RPMI8226 (cell line): ENCODE data around the gene CACNA2D4.

Source experiments
- DNase-seq: peaks from one replicate; pipeline ENCODE4 v3.0.0-alpha.2; 2015

CACNA2D4 gene

DNA sequence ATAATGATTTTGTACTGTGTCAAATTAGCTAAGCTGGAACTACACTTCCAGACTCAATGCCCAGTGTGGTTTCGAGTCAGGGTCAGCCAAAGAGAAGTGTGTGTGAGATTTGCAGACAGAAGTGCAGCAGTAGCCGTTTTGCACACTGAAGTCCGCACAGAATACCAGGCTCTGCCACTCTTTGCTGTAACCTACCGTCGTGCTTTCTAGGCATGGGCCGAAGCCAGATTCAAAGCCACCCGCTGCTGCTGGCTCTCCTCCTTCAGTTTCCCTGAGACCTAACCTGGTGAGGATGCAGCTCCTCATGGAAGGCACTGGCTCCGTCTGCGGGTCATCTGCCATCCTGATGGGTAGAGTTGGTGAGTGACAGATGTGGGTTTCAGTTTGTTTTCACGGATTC, 49.3 kb downstream of the CACNA2D4 start:
- no peak for DNase-seq

DNA sequence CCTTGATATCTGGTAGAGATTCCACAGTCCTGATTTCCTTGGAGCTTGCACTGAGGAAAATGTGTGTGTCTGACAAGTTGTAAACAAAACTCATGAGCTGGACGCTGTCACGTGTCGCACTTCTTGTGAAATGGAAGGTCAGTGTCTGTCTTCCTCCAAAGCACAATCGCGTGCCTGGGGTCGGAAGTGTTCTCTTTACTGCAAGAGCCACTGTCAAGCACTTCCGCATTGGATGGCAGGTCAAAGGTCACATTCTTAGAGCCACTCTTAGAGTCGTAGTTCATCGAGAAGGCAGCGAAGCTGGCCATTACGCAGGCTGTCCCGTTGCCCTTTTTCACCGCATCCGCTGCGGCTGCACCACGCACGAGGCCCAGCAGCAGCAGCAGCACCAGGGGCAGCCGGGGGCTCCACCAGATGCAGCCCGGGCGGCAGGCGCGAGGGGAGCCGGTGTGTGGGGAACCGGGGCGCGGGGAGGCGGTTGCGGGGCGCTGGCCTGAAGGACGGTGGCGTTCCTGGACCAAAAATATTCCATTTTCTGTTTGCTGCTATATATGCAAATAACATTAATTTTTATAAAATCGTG, 53.1 kb downstream of the CACNA2D4 start:
- DNase-seq, result no peak

DNA sequence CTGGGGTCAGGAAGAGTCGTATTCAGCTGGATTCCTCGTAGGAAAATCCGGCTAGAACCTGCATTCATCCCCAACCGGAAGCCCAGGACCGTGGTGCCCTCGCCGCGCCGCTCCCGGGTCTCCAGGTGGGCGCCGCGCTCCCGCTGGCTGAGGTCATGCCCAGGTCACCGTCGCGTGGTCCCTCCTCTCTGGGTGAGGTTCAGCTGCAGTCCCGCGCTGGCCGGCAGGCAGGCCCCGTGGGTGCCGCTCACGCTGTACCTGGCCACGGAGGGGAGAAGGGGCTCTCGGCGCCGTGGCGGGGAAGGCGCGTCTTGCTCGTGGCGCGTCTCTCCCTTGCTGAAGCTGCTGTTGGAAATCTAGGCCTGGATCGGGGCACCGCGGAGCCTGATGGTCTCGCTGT, 53.6 kb downstream of the CACNA2D4 start:
- DNase-seq, result no peak

DNA sequence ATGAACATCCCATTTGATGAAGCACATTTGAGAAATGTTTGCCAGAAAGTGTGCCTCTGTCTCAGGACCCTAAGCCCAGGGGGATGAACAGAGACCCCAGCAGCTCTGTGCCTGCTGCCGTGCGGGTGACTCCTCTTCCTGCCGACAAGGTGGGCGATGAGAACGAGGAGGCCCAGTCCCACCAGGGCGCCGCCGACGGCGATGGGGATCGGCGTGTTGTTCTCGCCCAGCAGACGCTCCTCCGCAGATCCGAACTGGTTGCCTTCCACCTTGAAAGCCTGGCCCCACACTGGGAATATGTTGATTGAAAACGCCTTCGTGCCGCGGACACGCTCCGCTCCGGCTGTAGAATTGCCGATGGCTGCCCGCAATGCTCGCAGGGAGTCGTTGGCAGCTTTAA, 54.0 kb downstream of the CACNA2D4 start:
- no peak for DNase-seq

DNA sequence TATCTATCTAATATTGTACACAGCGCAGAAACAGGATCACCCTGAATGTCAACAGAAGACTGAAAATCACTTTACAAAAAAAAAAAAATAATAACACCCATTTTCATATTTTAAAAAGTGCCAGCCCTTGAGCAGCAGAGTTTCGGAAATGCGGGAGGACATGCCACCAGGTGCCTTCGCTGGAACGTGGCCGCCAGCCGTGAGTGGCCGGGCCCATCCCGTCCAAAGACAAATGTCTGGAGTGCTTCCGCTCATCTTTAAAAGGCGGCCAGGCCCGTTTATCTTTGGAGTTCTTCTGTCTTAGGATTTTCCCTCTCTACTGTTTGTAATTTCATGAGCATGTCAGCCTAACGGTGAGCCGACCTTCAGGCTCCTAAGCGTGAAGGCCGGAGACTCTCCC, 54.6 kb downstream of the CACNA2D4 start:
- DNase-seq, result no peak

DNA sequence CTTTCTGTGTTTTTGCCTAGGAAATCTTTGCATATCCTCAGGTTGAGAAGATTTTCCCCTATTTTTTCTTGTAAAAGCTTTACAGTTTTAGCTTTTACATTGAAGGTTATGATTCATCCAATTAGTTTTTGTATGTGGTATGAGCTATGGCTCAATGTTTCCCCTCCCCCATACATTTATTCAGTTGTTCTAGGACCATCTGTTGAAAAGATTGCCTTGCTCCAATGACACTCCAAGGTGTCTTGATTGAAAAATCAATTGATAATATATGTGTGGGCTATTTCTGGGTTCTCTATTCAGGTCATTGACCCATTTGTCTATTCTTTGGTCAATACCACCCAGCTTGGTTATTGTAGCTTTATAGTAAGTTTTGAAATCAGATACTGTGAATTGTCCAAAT, 55.5 kb downstream of the CACNA2D4 start:
- DNase-seq, result no peak

DNA sequence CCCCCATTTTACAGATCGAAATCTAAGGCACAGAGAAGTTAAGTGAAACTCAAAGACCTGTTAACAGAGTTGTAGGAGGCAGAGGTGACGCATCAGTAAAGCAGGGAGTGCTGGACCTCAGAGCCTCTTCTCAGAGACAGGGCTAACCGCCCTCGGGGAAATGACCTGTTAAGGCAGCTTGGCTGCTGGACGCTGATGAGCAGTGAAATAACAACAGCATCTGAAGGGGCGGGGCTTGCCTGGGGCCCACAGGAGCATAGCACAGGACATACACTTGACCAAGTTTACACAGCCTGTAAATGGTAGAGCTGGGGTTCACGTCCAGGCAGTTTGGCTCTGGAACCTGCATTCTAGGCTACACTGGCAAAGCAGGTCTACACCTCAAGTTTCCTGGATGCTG, 58.8 kb downstream of the CACNA2D4 start:
- no peak for DNase-seq

DNA sequence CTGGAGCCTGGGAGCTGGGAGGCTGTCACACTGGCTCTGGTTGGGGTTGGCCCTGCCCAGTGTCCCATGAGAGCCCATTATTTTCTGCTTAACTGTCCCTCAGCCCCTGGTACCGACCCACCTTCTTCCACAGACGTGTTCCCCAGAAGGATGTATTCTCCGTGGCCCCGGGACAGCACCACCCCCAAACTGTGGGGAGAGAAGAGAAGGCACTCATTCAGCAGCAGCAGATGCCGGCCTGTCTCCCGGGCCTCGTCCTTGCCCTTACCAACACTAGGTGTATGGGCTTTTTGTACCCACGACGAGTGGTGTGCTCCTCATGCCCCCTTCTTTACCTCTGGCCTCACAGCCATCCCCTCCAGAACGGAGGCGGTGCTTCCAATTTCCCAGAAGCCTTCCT, 60.0 kb downstream of the CACNA2D4 start:
- DNase-seq, result no peak

DNA sequence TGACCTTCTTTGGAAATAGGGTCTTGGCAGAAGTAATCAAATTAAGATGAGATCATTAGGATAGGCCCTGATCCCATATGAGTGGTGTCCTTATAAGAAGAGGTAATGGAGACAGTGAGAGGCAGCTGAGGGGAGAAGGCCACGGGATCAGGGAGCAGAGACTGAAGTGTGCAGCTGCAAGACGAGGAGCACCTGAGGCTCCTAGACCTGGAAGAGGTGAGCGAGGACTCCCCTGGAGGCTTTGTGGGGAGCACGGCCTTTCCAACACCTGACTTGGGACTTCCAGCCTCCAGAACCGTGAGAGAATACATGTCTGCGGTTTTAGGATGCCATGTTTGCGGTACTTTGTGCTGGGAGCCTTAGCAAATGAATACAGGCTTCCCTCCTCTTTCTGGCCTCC, 60.6 kb downstream of the CACNA2D4 start:
- no peak for DNase-seq

DNA sequence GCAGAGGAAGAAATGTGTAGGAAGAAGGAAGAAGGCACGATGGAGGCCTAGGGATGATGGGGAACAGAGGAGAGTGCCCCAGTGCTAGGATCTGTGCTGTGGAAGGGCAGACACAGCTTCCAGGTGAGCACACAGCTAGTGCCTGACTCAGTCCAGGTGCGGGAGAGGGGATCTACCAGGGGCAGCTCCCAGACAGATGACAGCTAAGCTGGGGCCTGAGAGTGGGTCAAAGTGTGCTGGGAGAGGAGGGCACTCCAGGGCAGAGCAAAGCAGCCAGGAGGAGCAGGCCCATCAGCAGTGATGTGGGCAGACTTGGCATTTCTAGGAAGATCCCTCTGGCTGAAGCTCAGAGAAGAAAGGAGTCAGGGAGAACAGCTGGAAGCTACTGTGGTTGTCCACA, 61.4 kb downstream of the CACNA2D4 start:
- no peak for DNase-seq

DNA sequence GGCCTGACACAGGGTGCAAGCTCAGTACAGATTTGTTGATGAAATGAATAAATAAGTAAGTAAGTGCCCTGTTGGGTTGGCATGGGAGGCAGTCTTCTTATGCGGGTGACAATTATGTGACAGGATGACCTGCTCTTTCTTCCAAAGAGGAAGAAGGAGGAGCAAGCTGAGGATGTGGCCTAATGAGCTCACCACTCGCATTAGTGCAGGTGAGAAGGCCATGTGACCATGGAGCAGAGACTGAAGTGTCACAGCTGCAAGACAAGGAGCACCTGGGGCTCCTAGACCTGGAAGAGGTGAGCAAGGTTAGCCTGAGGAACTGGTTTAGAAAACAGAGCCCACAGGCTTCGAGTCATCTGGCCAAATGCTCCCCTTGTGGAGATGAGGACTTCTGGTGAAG, 63.2 kb downstream of the CACNA2D4 start:
- no peak for DNase-seq

DNA sequence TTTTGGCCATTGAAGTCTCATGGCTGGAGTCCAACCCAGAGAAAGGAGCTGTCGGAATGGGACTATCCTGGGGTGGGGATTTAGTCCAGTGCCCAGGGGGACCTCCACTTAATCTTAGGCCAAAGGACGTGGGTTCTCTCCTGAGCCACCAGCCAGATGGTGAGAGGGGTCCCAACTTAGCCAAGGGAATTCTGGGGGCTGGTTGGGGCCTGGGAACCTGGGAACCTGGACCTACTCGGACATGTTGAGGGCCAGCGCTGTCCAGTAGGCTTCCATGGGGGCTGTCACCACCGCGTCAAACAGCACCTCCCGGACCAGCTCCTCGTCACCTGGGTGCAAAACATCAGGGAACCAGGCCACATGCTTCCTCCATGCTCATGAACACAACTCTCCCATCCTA, 64.7 kb downstream of the CACNA2D4 start:
- no peak for DNase-seq

DNA sequence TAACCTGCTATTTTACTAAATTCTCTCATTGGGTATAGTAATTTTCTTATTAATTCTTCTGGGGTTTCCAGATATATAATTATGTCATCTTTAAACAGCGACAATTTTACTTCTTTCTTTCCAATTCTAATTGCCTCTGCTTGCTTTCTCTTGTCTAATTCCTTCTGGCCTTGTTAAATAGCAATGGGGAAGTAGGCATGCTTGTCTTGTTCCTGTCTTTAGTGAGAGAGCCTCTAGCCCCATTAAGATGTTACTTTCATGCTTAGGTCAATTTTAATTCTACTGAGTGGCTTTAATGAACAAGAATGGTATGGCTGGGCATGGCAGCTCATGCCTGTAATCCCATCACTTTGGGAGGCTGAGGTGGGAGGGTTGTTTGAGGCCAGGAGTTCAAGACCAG, 66.4 kb downstream of the CACNA2D4 start:
- no peak for DNase-seq

DNA sequence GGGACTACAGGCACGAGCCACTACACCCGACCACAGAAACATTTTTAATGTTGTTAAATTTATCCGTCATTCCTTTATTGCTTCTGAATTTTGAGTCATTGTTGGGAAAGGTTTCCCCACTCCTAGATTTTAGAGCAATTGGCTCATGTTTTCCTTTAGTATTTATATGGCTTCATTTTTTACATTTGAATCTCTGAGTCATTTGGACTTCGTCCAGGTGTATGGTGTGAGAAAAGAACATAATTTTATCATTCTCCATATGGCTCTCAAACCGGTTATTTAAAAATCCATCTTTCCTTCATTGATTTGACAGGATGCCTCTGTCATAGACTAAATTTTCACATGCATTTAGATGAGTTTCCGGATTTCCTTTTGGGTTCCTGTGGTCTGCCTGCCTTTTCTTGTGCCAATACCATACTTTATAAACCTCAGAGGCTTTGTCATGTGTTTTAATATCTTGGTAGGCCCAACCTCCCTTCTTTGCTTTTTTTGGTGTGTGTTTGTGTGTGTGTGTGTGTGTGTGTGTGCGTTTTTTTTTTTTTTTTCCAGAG, 67.2 kb downstream of the CACNA2D4 start:
- DNase-seq, result no peak

DNA sequence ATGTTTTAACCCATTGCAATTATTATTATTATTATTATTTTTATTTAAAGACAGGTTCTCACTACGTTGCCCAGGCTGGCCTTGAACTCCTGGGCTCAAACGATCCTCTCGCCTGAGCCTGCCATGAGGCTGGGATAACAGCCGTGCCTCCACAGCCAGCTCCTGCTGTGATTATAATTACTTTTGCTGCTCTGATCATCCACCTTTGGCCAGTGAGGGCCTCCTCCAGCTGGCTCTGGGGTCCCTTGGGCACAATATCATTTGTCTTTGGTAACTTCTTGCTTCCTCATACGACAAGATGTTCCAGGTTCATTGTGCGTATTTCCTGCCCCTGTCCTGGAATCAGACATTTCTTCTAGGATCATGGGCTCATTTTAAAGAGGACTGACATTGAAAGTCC, 69.7 kb downstream of the CACNA2D4 start:
- DNase-seq, result no peak

DNA sequence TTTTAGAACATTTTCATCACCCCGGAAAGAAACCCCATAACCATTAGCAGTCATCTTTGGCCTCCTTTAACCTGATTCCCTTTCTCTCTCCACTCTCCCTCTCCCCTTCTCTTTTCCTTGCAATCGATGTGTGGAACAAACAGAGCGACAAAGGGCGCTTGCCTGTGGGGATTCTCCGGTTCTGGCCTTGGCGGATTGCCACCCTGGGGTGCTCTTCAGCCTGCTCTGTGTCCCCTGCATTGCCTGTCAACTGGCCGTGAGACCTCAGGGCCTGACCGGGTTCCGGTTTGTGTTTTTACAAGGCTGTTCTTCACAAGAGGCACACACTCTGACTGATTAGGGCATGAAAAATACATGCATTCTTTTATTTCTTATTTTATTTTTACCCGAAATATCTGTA, 70.3 kb downstream of the CACNA2D4 start:
- DNase-seq, result no peak

DNA sequence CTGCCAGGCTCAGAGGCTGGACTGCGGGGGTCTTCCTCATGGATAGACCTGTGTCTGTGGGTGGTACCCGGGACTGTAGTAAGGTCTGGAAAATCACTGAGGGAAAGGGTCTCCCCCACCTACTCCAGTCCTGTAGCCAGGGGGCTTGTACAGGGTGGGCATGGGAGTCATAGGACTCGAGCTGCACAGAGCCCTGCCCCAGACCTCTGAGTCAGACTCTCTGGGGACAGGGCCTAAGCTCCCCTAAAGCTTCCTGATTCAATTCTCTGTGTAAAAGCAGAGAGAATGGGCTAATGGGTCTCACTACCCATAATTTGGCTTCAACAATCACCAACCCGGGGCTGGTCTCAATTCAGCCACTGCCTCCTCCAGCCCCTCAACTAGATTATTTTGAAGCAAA, 71.0 kb downstream of the CACNA2D4 start:
- no peak for DNase-seq

DNA sequence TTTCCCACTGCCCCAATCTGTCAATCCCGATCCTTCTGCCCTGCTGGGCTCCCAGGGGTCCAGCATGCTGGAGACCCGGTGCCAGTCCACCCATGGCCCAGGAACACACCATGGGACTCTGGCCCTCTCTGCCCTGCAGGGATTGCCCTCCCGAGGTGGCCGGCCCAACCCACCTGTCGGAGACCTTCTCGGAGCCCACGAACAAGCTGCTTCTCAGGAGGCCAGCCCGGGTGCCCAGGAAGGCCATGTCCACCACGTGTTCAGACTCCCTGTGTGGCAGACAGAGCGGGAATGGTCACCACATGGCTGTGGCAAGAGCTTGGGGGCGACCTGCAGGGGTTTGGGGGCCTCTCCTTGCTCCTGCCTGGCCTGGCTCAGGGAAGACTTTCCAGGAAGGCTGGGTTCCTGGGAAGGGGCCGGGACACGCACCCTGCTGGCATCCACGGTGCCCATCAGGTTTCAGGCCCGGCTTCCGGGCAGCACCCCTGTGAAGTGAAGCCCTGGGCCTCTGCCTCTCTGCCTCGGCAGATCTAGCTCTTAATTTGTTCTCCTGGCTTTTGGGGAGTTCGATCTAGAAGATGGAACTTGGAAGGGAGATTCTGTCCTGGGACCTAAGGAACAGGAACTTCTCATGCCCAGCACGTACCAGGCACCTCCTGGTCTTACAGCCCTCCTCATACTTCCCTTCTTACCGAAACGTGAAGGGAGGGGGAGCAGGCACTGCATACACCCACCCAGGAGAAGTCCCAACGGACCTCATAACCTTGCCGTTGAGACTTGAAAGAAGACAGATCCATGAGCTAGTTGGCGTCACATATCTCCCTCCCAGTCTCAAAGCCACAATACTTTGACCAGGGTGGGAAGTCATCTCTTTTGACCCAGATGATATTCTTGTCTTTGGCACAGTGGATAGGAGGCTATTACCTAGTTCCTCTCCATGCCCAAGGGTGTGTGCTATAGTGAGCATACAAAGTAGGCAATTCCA, 71.7 kb downstream of the CACNA2D4 start:
- DNase-seq, result no peak

DNA sequence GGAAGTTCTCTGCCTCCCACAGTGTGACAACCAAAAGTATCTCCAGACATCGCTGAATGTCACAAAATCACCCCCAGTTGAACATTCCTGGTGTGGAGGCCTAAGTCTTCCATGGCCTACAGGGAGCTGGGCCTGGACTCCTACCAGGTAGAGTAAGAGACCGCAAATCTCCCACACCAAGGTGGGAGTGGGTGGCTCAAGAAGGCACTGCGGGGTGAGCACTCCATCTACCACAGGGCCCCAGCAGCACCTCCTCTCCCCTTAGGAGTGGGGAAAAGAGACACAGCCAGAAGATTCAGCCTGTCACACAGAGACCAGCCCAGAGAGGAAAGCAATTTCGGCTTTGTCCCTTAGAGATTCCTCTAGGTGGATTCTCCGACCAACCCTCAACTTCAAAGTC, 72.6 kb downstream of the CACNA2D4 start:
- DNase-seq, result no peak

DNA sequence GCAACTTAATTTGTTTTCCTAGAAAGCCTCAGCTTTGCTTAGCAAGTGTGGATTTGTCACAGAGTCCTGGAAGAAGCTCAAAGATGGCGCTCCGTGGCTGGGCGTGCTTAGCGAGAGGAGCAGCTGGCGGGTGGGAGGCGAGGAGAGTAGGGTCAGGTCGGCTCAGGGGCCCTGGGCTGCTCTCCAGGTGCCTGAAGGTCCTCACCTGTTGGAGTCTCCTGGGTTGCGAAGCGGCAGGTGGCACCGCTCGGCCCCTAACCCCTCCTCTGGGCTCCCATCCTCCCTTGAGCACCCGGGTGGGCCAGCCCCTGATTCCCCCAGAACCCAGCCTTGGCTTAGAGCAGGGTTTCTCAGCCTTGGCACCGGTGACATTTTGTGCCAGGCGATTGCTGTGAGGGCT, 73.0 kb downstream of the CACNA2D4 start:
- no peak for DNase-seq

DNA sequence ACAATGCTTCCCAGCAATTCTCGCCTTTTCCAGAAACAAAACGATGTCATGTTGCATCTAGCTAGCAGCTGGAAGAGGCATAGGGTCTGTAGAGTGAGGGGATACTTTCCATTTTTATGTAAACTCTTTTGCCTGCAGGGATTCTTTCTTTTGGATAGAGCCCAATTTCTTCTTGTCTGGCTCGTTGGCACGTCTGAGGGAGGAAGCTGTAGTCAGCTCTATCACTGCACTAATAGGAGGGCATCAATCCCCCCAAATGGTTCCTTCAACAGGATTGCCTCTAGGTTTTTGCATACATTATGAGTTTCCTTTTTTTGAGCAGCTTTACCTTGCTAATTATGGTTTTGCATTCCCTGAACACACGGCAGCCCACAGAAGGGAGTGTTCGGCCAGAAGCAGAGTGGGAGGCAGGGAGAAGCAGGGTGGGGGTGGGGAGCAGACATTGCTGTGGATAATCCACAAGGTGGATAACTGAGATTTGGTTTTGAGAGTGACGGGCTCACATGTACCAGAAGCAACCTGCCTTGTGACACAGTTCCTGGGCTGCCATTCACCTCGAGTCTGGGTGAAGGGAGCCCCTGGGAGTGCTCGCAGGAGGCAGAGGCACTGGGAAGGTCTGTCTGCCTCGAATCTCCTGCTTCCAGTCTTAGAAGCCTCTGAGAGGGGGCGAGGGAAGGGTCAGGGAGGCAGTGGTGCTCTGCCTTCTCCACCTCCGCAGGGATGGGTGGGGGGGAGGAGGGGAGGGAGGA, 73.6 kb downstream of the CACNA2D4 start:
- no peak for DNase-seq

DNA sequence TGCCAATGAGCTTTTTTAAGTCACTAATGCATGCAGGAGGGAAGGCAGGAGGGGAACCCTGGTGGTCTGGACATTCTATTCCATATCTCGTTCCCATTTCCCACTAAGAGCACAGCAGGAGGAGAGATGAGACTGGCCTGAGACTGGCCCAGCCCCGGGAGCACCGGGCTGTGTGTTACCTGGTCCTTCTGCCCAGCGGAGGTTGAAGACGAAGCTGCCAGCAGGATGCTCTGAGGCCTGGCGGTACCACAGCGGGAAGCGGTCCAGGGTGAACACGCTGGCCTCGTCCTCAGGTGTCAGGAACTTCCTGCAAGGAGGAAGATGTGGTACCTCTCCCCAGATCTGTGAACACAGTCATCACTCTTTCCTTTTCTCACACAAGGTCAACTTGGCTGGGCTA, 74.2 kb downstream of the CACNA2D4 start:
- DNase-seq, result no peak

DNA sequence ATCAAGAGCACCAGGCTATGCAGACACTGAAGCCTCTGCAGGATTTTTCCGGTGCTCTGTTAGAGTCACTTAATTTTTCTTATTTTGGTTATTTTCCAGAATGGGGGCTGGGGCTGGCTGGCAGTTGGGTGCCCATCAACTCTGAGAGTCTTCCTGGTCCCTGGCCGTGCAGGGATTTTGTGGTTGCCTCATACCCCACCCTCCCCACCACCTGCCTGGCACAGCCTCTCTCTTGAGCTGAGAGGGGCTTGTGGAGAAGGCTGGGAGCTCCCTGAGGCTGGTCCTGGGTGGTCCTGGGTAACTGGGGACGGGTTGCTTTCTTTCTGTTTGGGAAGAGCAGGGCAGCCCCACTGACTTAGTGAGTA, 74.8 kb downstream of the CACNA2D4 start:
- DNase-seq, result no peak
